ENCODE data around the gene CDH24.

DNA sequence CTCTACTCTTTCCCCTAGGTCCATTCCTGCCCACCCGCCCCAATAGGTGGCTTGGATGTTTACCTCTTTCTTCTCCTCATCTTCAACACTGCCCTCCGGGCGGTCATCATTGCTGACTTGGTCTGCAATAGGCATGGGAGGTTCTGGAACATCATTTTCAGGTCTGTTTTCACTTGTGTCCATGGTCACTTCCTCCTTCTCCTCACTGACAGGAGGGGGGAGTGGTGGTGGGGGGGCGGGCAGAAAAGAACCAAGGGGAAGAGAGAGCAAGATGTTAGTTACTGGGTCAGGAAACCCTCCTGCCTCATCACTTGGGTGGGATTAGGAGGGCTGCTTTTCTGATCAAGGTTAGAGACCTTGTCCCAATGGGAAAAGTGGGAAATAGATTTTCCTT, 12.1 kb upstream of the CDH24 start:
- TF ChIP-seq, protein P1, sequence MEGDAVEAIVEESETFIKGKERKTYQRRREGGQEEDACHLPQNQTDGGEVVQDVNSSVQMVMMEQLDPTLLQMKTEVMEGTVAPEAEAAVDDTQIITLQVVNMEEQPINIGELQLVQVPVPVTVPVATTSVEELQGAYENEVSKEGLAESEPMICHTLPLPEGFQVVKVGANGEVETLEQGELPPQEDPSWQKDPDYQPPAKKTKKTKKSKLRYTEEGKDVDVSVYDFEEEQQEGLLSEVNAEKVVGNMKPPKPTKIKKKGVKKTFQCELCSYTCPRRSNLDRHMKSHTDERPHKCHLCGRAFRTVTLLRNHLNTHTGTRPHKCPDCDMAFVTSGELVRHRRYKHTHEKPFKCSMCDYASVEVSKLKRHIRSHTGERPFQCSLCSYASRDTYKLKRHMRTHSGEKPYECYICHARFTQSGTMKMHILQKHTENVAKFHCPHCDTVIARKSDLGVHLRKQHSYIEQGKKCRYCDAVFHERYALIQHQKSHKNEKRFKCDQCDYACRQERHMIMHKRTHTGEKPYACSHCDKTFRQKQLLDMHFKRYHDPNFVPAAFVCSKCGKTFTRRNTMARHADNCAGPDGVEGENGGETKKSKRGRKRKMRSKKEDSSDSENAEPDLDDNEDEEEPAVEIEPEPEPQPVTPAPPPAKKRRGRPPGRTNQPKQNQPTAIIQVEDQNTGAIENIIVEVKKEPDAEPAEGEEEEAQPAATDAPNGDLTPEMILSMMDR (IDR thresholded peaks at IDR 0.05): no peak
- TF ChIP-seq POLR2A (IDR thresholded peaks at IDR 0.05): no peak

All from lower leg skin (tissue), 3 donors.